ENCODE results near the gene ABTB2. TPM values are rescaled to one million over a fixed set of nuclear protein-coding genes. Genes with fewer than 3 reads are reported as not detected.
"Not testable (repeated sequence)": the region's sequence is repeated elsewhere in the genome, so short reads cannot be mapped to it uniquely, and the experiment has no call there.

ABTB2 gene
- total RNA-seq, 1 donor from 2014 or later, result 6.1 TPM

DNA sequence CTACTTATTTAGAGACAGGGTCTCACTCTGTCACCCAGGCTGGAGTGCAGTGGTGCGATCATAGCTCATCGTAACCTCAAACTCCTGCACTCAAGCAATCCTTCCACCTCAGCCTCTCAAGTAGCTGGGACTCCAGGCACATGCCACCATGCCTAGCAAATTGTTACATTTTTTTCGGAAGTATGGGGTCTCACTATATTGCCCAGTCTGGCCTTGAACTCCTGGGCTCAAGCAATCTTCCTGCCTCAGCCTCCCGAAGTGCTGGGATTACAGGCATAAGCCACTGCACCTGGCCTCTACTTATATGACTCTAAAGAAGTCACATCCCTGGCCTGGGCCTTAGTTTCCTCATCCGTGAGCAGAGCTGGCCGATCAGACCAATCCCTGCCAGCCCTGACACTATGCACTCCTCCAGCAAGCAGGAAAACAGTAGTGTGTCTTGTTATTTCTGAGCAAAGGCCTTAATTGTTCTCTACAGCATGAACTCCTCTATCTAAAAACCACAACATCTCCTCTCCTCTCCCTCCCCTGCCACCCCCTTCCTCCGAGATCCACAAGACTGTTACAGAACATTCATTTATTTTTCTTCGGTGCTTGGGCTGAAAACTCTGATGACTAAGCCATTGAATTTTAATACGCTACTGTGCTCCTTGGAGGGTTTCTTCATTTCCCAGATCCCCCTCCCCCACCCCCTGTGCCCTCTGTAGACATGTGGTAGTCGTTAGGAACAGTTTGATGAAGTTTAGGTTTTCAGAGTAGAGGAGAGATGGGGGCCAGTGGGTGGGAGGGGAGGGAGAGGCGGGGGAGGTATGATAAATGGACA lies 91.5 kb downstream of the ABTB2 start:
- DNase-seq (ENCODE audit: low spot score), result no peak

GRCh38 chr11:34264303-34265110 lies 93.3 kb downstream of the ABTB2 start:
- no peak for DNase-seq (ENCODE audit: low spot score)

DNA sequence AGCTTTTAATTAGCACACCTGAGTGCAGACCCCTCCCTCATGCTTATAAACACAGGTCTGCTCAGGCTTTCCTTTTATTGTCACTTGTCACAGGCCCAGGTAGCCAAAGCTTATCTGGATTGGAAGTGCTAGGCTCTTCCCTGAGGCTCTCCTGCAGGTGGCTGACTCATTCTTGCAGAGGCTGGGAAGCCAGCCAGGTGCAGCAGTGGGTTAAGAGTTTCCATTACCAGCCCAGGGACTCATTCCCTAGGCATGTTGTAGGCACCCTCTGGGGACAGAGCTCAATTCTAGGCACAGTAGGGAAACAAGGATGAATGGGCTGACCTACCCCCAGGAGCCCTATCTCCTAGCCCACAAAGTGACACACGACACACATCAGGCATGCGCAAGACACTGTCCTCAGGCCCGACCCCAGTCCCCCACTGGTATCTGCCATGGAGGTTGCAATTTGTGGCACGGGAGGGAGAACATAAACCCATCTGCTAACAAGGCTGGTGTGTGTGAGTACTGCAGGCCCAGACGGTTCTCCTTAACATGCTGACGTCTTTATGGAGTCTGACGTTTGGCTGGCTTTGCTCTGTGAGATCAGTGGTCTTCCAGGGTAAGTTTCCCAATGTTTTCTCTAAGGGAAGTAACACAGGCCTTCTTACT lies 94.2 kb downstream of the ABTB2 start:
- DNase-seq (ENCODE audit: low spot score), result no peak

DNA sequence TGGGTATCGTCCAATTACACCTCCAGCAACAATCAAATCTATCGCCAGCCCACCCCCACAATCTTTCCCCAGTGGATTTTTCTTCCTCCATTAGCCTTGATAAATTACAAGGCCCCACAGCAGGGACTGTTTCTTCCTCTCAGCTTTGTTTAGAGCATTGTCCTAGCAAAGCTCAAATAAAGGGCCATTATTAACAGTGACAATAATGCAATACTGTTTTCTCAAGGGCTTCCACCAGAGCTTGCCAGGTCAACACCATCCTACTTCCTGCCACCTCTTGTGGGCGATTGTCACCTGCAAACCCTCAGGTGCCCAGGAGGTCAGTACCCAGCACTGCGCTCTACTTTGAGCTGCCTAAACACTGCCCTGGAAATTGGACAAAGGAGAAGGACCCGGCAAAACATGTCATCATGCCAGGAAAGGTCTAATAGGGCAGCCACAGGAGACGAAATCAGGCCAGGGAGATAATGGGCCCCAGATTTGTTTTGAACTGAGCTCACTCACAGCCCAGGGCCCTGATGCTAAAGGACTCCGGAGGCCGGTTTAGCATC lies 95.2 kb downstream of the ABTB2 start:
- DNase-seq (ENCODE audit: low spot score), result no peak

- DNase-seq (ENCODE audit: low spot score), result no peak
Measured at GRCh38 chr11:34261820-34262219, 96.0 kb downstream of the ABTB2 start.

DNA sequence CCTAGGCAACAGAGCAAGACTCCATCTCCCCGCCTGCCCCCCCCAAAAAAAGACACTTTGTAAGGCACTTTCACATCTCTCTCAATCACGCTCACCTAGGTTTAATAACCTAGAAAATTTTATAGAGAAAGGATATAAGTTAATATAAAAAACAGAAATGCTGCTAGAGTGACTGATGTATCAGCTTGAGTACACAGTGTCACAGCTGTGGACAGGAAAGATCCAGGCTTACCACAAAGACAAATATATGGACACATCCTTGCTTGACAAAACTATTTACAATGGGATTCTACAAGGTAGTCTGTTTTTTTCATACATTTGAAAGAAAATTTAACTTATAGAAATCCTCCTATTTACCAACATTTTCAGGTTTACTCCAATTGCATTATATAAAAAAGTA lies 96.7 kb downstream of the ABTB2 start:
- no peak for DNase-seq (ENCODE audit: low spot score)

DNA sequence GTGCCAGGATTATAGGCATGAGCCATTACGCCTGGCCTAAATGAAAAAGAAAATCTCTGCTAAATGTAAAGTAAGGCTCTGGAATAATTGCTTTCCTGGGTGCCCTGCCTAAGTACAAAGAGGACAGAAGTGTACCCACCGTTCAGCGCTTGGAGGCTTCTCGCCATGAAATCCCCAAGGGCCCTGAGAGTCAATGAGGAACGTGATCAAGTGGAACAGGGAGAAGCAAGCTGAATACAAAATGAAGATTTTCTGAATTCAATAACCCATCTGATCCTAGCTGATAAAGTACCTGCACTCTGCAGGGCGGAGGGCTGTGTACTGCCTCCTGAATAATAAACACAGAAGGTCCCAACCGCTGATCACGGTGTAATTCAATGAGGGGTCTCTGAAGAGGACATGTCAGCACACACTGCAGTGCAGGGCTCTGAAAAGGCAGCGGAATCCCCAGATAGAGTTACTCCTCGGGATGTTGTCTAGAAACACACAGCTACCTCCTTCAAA lies 97.7 kb downstream of the ABTB2 start:
- no peak for DNase-seq (ENCODE audit: low spot score)

DNA sequence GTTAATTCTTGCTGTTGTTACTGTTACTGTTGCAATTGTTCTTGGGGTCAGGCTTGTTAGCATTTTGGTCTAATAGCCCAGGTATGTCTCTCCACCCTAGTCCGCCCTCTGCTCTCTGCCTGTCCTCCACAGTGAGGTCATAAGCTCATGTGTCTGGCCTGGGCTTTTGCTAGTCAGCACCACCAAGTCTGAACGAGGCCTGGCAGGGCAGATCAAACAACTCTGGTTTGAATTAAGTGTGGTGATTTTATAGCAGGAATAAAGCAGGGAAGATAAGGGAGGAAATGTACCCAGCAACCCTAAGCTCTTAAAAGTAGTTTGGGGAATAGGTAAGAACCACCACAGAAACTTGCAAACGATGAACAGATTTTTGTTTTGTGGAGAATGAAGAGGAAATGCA lies 98.7 kb downstream of the ABTB2 start:
- DNase-seq (ENCODE audit: low spot score), result no peak

- no peak for DNase-seq (ENCODE audit: low spot score)
Measured at GRCh38 chr11:34256626-34257025, 101.2 kb downstream of the ABTB2 start.

- no peak for DNase-seq (ENCODE audit: low spot score)
Measured at GRCh38 chr11:34256150-34256549, 101.7 kb downstream of the ABTB2 start.

DNA sequence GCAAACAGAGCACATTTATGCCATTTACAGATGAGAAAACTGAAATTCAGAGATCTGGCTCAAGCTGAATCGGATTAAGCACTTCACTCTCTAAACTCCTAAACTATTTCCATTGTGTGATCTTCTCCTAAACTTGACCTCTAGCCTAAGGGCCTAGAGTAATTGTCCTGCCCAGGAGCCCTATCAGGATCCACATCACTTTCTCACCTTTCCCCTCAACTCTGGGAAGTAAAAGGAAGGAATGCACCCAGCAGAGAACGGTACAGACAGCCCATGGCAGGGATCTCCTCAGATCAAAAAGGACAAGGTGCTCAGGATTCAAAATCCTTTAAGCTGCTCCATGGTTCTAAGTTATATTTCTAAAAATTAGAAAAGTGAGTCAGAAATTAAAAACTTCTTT lies 102.7 kb downstream of the ABTB2 start:
- no peak for DNase-seq (ENCODE audit: low spot score)

DNA sequence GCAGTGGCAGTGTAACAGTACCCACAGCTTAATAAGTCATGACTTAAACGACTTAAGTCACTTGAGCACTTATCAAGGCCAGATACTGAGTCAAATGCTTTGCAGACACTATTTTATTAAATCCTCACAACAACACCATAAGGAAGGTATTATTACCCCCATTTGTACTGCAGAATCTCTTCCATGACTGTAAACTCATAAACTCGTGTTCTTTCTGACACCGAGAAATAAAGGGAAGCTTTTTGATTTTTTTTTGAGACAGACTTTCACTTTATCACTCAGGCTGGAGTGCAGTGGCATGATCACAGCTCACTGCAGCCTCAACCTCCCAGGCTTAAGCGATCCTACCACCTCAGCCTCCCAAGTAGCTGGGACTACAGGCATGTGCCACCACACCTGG lies 103.8 kb downstream of the ABTB2 start:
- no peak for DNase-seq (ENCODE audit: low spot score)

- no peak for DNase-seq (ENCODE audit: low spot score)
Measured at GRCh38 chr11:34252651-34253050, 105.2 kb downstream of the ABTB2 start.

DNA sequence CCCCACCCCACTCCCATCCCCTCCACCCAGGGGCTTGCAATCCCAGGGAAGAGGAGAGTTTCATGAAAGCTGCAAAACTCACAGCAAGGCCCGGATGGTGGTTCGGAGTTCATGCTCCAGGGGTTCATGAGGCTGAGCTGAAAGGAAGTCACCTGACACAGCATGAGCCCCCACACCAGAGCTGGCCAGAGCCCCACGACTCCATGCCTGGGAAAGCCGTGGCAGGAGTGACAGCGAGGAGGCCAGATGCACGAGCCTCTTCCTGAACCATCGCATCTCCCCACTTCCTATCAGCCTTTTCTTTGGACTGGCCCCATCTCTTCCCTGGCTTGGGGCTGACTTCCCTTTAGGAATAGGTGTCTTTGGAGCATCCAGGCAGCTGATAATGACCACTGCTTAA lies 105.8 kb downstream of the ABTB2 start:
- no peak for DNase-seq (ENCODE audit: low spot score)

- DNase-seq (ENCODE audit: low spot score), result no peak
Measured at GRCh38 chr11:34251589-34251980, 106.2 kb downstream of the ABTB2 start.

GRCh38 chr11:34250732-34251588 lies 106.8 kb downstream of the ABTB2 start:
- DNase-seq (ENCODE audit: low spot score), result no peak

- DNase-seq (ENCODE audit: low spot score), result no peak
Measured at GRCh38 chr11:34250211-34250610, 107.6 kb downstream of the ABTB2 start.

DNA sequence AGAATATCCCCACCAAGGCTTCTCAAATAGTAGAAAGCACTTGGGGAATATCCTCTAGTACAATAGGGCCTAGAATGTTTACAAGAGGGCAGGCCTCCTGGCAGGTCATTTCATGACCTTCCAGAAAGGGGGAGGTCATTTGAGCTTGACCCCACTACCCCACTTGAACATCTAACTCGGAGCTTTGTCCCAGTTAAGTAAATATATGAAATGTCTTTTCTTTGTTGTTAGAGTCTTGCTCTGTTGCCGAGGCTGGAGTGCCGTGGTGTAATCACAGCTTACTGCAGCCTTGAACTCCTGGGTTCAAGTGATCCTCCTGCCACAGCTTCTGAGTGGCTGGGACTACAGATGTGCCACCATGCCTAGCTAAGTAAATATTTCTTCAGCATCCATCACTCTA lies 108.4 kb downstream of the ABTB2 start:
- DNase-seq (ENCODE audit: low spot score), result no peak

- not testable (repeated sequence) for DNase-seq (ENCODE audit: low spot score)
Measured at GRCh38 chr11:34246511-34246910, 111.3 kb downstream of the ABTB2 start.

DNA sequence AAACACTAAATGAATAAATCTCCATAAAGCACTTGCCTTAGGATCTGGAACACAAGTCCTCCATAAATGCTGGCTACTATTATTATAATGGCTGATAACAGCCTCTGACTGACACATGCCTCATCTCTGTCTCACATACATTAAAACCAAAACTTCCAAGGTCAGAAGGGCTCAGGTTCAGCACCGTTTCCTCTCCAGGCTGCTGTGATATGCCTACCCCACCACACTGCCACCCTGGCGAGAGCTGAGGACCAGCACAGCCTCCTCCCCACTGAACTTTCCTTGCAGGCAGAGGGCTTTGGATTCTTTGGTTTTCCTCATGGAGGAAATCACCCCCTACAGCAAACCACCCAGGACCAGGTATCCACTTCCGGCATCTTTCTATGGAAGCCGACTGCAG lies 112.8 kb downstream of the ABTB2 start:
- no peak for DNase-seq (ENCODE audit: low spot score)

Measured in mesenteric fat pad (tissue), 1 donor.